BE2C (cell line): Measurements from ENCODE around the gene KANSL1.

ENCODE experiments used
- DNase-seq: peaks from one replicate; pipeline ENCODE4 v3.0.0-alpha.2; 2020
- H3K27me3 ChIP-seq: fragments of 250-450 bp; sonication (Bioruptor Pico); 2 replicates; pipeline ENCODE4 v1.5.1; 2020; ENCODE audit warnings: mild to moderate bottlenecking
- H3K36me3 ChIP-seq: fragments of 250-450 bp; sonication (Bioruptor Pico); 2 replicates; pipeline ENCODE4 v1.5.1; 2020; ENCODE audit warnings: mild to moderate bottlenecking
- H3K4me1 ChIP-seq: fragments of 250-450 bp; sonication (Bioruptor Pico); 2 replicates; pipeline ENCODE4 v1.5.1; 2020
- H3K4me3 ChIP-seq: 2 replicates; pipeline ENCODE4 v1.5.1; 2011; ENCODE audit warnings: low read depth, low read length
- H3K9me3 ChIP-seq: fragments of 250-450 bp; sonication (Bioruptor Pico); 2 replicates; pipeline ENCODE4 v1.5.1; 2020
- CTCF ChIP-seq: IDR thresholded peaks from 2 replicates; pipeline ENCODE4 v1.5.1; 2012; ENCODE audit warnings: mild to moderate bottlenecking, low read depth, low read length

KANSL1 gene

GRCh38 chr17:46028374-46028773, 164.9 kb downstream of the KANSL1 start:
- H3K36me3 ChIP-seq: peaks cover 66% of the 10 kb centered on the region

GRCh38 chr17:46027976-46028325, 165.3 kb downstream of the KANSL1 start:
- no peak for TF ChIP-seq CTCF
- no peak overlapping the region for H3K4me3 ChIP-seq
- peaks cover 62% of the 10 kb centered on the region for H3K36me3 ChIP-seq
- DNase-seq: no peak
- H3K27me3 ChIP-seq: no peaks in the 10 kb centered on the region
- H3K9me3 ChIP-seq: no peaks in the 10 kb centered on the region
- H3K4me1 ChIP-seq: no peaks in the 10 kb centered on the region

More at GRCh38 chr17:46028374-46028773, 164.9 kb downstream of the KANSL1 start:
- Histone ChIP-seq H3K4me3 (no peak overlapping the region), H3K9me3 (no peaks in the 10 kb centered on the region), H3K4me1 (no peaks in the 10 kb centered on the region), H3K27me3 (no peaks in the 10 kb centered on the region)
- TF ChIP-seq CTCF: no peak
- no peak for DNase-seq

GRCh38 chr17:46027048-46027975, 165.9 kb downstream of the KANSL1 start:
- DNase-seq: no peak
- H3K4me1 ChIP-seq: no peaks in the 10 kb centered on the region
- TF ChIP-seq CTCF: no peak
- H3K4me3 ChIP-seq: no peak overlapping the region
- no peaks in the 10 kb centered on the region for H3K9me3 ChIP-seq
- peaks cover 61% of the 10 kb centered on the region for H3K36me3 ChIP-seq
- no peaks in the 10 kb centered on the region for H3K27me3 ChIP-seq

- H3K4me1 ChIP-seq: peaks cover 2% of the 10 kb centered on the region
- no peaks in the 10 kb centered on the region for H3K9me3 ChIP-seq
- no peaks in the 10 kb centered on the region for H3K27me3 ChIP-seq
- TF ChIP-seq CTCF: no peak
- H3K36me3 ChIP-seq: peaks cover 54% of the 10 kb centered on the region
- no peak for DNase-seq
- H3K4me3 ChIP-seq: no peak overlapping the region
Observed at GRCh38 chr17:46026166-46027047, 166.8 kb downstream of the KANSL1 start.

GRCh38 chr17:46025510-46026165, 167.6 kb downstream of the KANSL1 start:
- no peak for DNase-seq
- Histone ChIP-seq H3K9me3 (no peaks in the 10 kb centered on the region), H3K27me3 (no peaks in the 10 kb centered on the region), H3K4me3 (no peak overlapping the region), H3K36me3 (peaks cover 46% of the 10 kb centered on the region), H3K4me1 (peaks cover 10% of the 10 kb centered on the region)
- no peak for TF ChIP-seq CTCF
